NB4 (cell line): ENCODE measurements around the gene FAM8A1.

ENCODE experiments used
- CTCF ChIP-seq: IDR thresholded peaks from one replicate; pipeline ENCODE4 v1.5.1; 2012; ENCODE audit warnings: low read depth, low read length
- MYC ChIP-seq: IDR thresholded peaks from 2 replicates; pipeline ENCODE4 v1.6.1; 2011; ENCODE audit warnings: low read depth, low read length

- TF ChIP-seq CTCF: no peak
- no peak for TF ChIP-seq MYC
These were observed 56.0 kb downstream of the FAM8A1 start for GRCh38 chr6:17656092-17656491.
